ENCODE data around the gene EFHC1.

Gene EFHC1

GRCh38 chr6:52512199-52512598 is 92.1 kb downstream of the EFHC1 start:
- H3F3A ChIP-seq (ENCODE audit: insufficient read depth, low read length), result peaks cover 11% of the 10 kb centered on the region; the same call in 1 of the 2 replicates
- H3K27me3 ChIP-seq (replicated peaks; ENCODE audit: insufficient read depth, low read length), result no peaks in the 10 kb centered on the region
- no peak overlapping the region for H3K27ac ChIP-seq (ENCODE audit: low read length)
- no peak for TF ChIP-seq EZH2 (optimal IDR thresholded peaks at IDR 0.05; ENCODE audit: low read depth, low read length)
- TF ChIP-seq EZH2phosphoT487 (IDR thresholded peaks at IDR 0.05; ENCODE audit: low read length), result no peak
- no peak for TF ChIP-seq CTCF (IDR thresholded peaks at IDR 0.05; ENCODE audit: low read length)
- no peaks in the 10 kb centered on the region for H4K20me1 ChIP-seq (ENCODE audit: insufficient read depth, low read length)
- no peak overlapping the region for H3K4me2 ChIP-seq (ENCODE audit: low read depth, low read length)
- DNase-seq, result no peak
- peaks cover 55% of the 10 kb centered on the region for H3K36me3 ChIP-seq (replicated peaks; ENCODE audit: insufficient read depth, low read length)
- no peak overlapping the region for H2AFZ ChIP-seq (ENCODE audit: low read length)
- no peak overlapping the region for H3K9ac ChIP-seq (ENCODE audit: low read length)
- no peaks in the 10 kb centered on the region for H3K9me2 ChIP-seq (replicated peaks; ENCODE audit: insufficient read depth, low read length)
- H3K9me3 ChIP-seq (replicated peaks; ENCODE audit: insufficient read depth, low read length), result no peaks in the 10 kb centered on the region
- H3K79me2 ChIP-seq (ENCODE audit: low read length), result peaks cover 93% of the 10 kb centered on the region
- 0 out of 2 replicates have a peak, but pooled peaks cover 4% of the 10 kb centered on the region for H3K4me1 ChIP-seq (ENCODE audit: low read length)
- no peak overlapping the region for H3K4me3 ChIP-seq (ENCODE audit: low read length)

- no peaks in the 10 kb centered on the region for H3K9me2 ChIP-seq (replicated peaks; ENCODE audit: insufficient read depth, low read length)
- no peak overlapping the region for H2AFZ ChIP-seq (ENCODE audit: low read length)
- peaks cover 50% of the 10 kb centered on the region for H3K36me3 ChIP-seq (replicated peaks; ENCODE audit: insufficient read depth, low read length)
- no peak for DNase-seq
- H3K4me3 ChIP-seq (ENCODE audit: low read length), result no peak overlapping the region
- H4K20me1 ChIP-seq (ENCODE audit: insufficient read depth, low read length), result no peaks in the 10 kb centered on the region
- H3K27ac ChIP-seq (ENCODE audit: low read length), result no peak overlapping the region
- H3F3A ChIP-seq (ENCODE audit: insufficient read depth, low read length), result peaks cover 11% of the 10 kb centered on the region; the same call in 1 of the 2 replicates
- H3K27me3 ChIP-seq (replicated peaks; ENCODE audit: insufficient read depth, low read length), result no peaks in the 10 kb centered on the region
- H3K9ac ChIP-seq (ENCODE audit: low read length), result no peak overlapping the region
- H3K9me3 ChIP-seq (replicated peaks; ENCODE audit: insufficient read depth, low read length), result no peaks in the 10 kb centered on the region
- peaks cover 15% of the 10 kb centered on the region for H3K4me1 ChIP-seq (ENCODE audit: low read length)
- TF ChIP-seq EZH2 (optimal IDR thresholded peaks at IDR 0.05; ENCODE audit: low read depth, low read length) (no peak), CTCF (IDR thresholded peaks at IDR 0.05; ENCODE audit: low read length) (no peak), EZH2phosphoT487 (IDR thresholded peaks at IDR 0.05; ENCODE audit: low read length) (no peak)
- H3K79me2 ChIP-seq (ENCODE audit: low read length), result peaks cover 95% of the 10 kb centered on the region
- H3K4me2 ChIP-seq (ENCODE audit: low read depth, low read length), result no peak overlapping the region
Observed at GRCh38 chr6:52513464-52513863, 93.3 kb downstream of the EFHC1 start.

GRCh38 chr6:52513896-52514295 is 93.8 kb downstream of the EFHC1 start:
- Histone ChIP-seq H3K9ac (ENCODE audit: low read length) (no peak overlapping the region), H4K20me1 (ENCODE audit: insufficient read depth, low read length) (no peaks in the 10 kb centered on the region), H3K27me3 (replicated peaks; ENCODE audit: insufficient read depth, low read length) (no peaks in the 10 kb centered on the region), H3K27ac (ENCODE audit: low read length) (no peak overlapping the region), H3K9me2 (replicated peaks; ENCODE audit: insufficient read depth, low read length) (no peaks in the 10 kb centered on the region), H3K4me1 (ENCODE audit: low read length) (peaks cover 16% of the 10 kb centered on the region), H2AFZ (ENCODE audit: low read length) (no peak overlapping the region), H3K4me3 (ENCODE audit: low read length) (no peak overlapping the region), H3K9me3 (replicated peaks; ENCODE audit: insufficient read depth, low read length) (no peaks in the 10 kb centered on the region), H3K4me2 (ENCODE audit: low read depth, low read length) (no peak overlapping the region), H3F3A (ENCODE audit: insufficient read depth, low read length) (peaks cover 11% of the 10 kb centered on the region; the same call in 1 of the 2 replicates), H3K79me2 (ENCODE audit: low read length) (peaks cover 97% of the 10 kb centered on the region), H3K36me3 (replicated peaks; ENCODE audit: insufficient read depth, low read length) (peaks cover 50% of the 10 kb centered on the region)
- DNase-seq, result no peak
- no peak for TF ChIP-seq EZH2phosphoT487 (IDR thresholded peaks at IDR 0.05; ENCODE audit: low read length)
- TF ChIP-seq CTCF (IDR thresholded peaks at IDR 0.05; ENCODE audit: low read length), result no peak
- TF ChIP-seq EZH2 (optimal IDR thresholded peaks at IDR 0.05; ENCODE audit: low read depth, low read length), result no peak
